Sigmoid colon (tissue), 7 donors: ENCODE measurements around the gene RXRA. TPM values are rescaled to one million over a fixed set of nuclear protein-coding genes. Genes with fewer than 3 reads are reported as not detected.

Source experiments
- DNase-seq: peaks from one replicate; pipeline ENCODE4 v3.0.0-alpha.2; 2019
- H3K27ac ChIP-seq, 4 donors: fragments of 200-600 bp; sonication (generic); one replicate each; pipeline ENCODE4 v1.5.1; 2016 to 2019; ENCODE audit warnings: mild to moderate bottlenecking in 1 of 4
- H3K27me3 ChIP-seq, 3 donors: fragments of 200-600 bp; sonication (generic); one replicate each; pipeline ENCODE4 v1.5.1; 2019; ENCODE audit warnings: mild to moderate bottlenecking in 1 of 3
- H3K36me3 ChIP-seq, 4 donors: fragments of 200-600 bp; sonication (generic); one replicate each; pipeline ENCODE4 v1.5.1; 2016 to 2019
- H3K4me1 ChIP-seq, 4 donors: fragments of 200-600 bp; sonication (generic); one replicate each; pipeline ENCODE4 v1.5.1; 2017 to 2019
- H3K4me3 ChIP-seq, 4 donors: fragments of 200-600 bp; sonication (generic); one replicate each; pipeline ENCODE4 v1.5.1; 2017 to 2019; ENCODE audit warnings: mild to moderate bottlenecking in 2 of 4, moderate library complexity in 1 of 4
- H3K9me3 ChIP-seq, 4 donors: fragments of 200-600 bp in 3 of 4; sonication (generic) in 3 of 4; one replicate each; pipeline versions ENCODE4 v1.5.1 to v1.6.1; 2013 to 2019
- CTCF ChIP-seq, 4 experiments: fragments of 450-650 bp in 3 of 4; fragments of 200-600 bp in 1 of 4; IDR thresholded peaks; one replicate each; pipeline ENCODE4 v1.5.1; 2016 to 2019; ENCODE audit warnings: antibody characterized with exemption in 4 of 4, mild to moderate bottlenecking in 3 of 4, moderate library complexity in 2 of 4
- EP300 ChIP-seq, 4 donors: sonication (generic); formaldehyde crosslinking; IDR thresholded peaks; one replicate each; pipeline ENCODE4 v1.6.1; 2017; ENCODE audit warnings: antibody characterized with exemption in 4 of 4
- POLR2A ChIP-seq, 2 donors: fragments of 450-650 bp; IDR thresholded peaks; one replicate each; pipeline ENCODE4 v1.6.1; 2016; ENCODE audit warnings: antibody characterized with exemption in 2 of 2, mild to moderate bottlenecking in 2 of 2, moderate library complexity in 2 of 2
- POLR2AphosphoS5 ChIP-seq, 4 donors: sonication (generic); formaldehyde crosslinking; IDR thresholded peaks; one replicate each; pipeline ENCODE4 v1.6.1; 2017; ENCODE audit warnings: antibody characterized with exemption in 4 of 4
- WGBS, 2 donors: extraction: QIAGEN DNeasy Blood & Tissue Kit; methylation state at CpG; one replicate each; pipeline ENCODE4 v1.1.7; 2013; 5-methylcytosine and 5-hydroxymethylcytosine counted together
- intact Hi-C: fragments of 100-400 bp; cut with DNase I; formaldehyde crosslinking; loops from one replicate; pipeline ENCODE4 v1.15.1; 2023
- polyA plus RNA-seq, 3 donors: library from polyadenylated mRNA; stranded (reverse); fragments of 200-250 nt; gene quantifications; one replicate each; pipeline ENCODE4 v1.2.3, GENCODE V29; 2013
- total RNA-seq, 4 donors: library from RNA; depleted of rRNA; stranded (reverse); fragments of >200 nt; gene quantifications; one replicate each; pipeline ENCODE4 v1.1.0, GENCODE V29; 2016
- donor health status: healthy with polysubstance abuse.
- donor health status: Bipolar disorder and iron deficiency.
- donor health status: healthy.

RXRA gene
- total and polyA plus RNA-seq, 7 donors = 26.7 to 50.8 (median 35.7) TPM

GRCh38 chr9:134341929-134342745, 15.9 kb downstream of the RXRA start:
- no peak overlapping the region for H3K4me3 ChIP-seq
- intact Hi-C loops = no loop called here
- TF ChIP-seq POLR2A (IDR thresholded peaks at IDR 0.05) (no peak), EP300 (IDR thresholded peaks at IDR 0.05) (no peak), POLR2AphosphoS5 (IDR thresholded peaks at IDR 0.05) (no peak), CTCF (IDR thresholded peaks at IDR 0.05) (no peak)
- 85% methylated on average over 19 of the region's 19 CpGs for WGBS, 2 donors
- DNase-seq = no peak
- H3K4me1 ChIP-seq = peaks cover 2 to 100% (median 97%) of the 10 kb centered on the region in 4 donors
- H3K36me3 ChIP-seq = no peaks in the 10 kb centered on the region
- H3K27ac ChIP-seq = peak overlapping the region; percentile 51 to 66 (median 56)
- H3K9me3 ChIP-seq = no peaks in the 10 kb centered on the region
- no peaks in the 10 kb centered on the region for H3K27me3 ChIP-seq

- intact Hi-C loops = no loop called here
- no peak overlapping the region for H3K4me3 ChIP-seq
- H3K27me3 ChIP-seq = no peaks in the 10 kb centered on the region
- H3K27ac ChIP-seq = peak overlapping the region in 1 of 4 donors; percentile 61
- H3K4me1 ChIP-seq = peaks cover 2 to 100% (median 97%) of the 10 kb centered on the region in 4 donors
- WGBS, 2 donors = 79 to 80% methylated on average over 7 of the region's 7 CpGs
- no peaks in the 10 kb centered on the region for H3K9me3 ChIP-seq
- DNase-seq = no peak
- TF ChIP-seq CTCF (IDR thresholded peaks at IDR 0.05) (no peak), POLR2A (IDR thresholded peaks at IDR 0.05) (no peak), EP300 (IDR thresholded peaks at IDR 0.05) (no peak), POLR2AphosphoS5 (IDR thresholded peaks at IDR 0.05) (no peak)
- H3K36me3 ChIP-seq = no peaks in the 10 kb centered on the region
Measured at GRCh38 chr9:134342746-134343115, 16.5 kb downstream of the RXRA start.

- intact Hi-C loops = no loop called here
- DNase-seq = peak; percentile 81
- Histone ChIP-seq H3K27ac (peak overlapping the region; percentile 9 to 61 (median 49)), H3K36me3 (no peaks in the 10 kb centered on the region), H3K4me1 (peaks cover 2 to 100% (median 97%) of the 10 kb centered on the region in 4 donors), H3K9me3 (no peaks in the 10 kb centered on the region), H3K27me3 (no peaks in the 10 kb centered on the region), H3K4me3 (no peak overlapping the region)
- WGBS, 2 donors = 65 to 68% methylated on average over 16 of the region's 16 CpGs
- TF ChIP-seq POLR2A (IDR thresholded peaks at IDR 0.05) (no peak), EP300 (IDR thresholded peaks at IDR 0.05) (no peak), POLR2AphosphoS5 (IDR thresholded peaks at IDR 0.05) (peak in 2 of 4 donors; percentile 13 to 21)
Measured at GRCh38 chr9:134343637-134344036, 17.4 kb downstream of the RXRA start.

GRCh38 chr9:134344068-134344799, 18.0 kb downstream of the RXRA start:
- DNase-seq = peak; percentile 87
- intact Hi-C loops = no loop called here
- WGBS, 2 donors = 56 to 78% methylated on average over 17 of the region's 17 CpGs
- peak overlapping the region; percentile 9 to 61 (median 49) for H3K27ac ChIP-seq
- H3K4me3 ChIP-seq = no peak overlapping the region
- H3K9me3 ChIP-seq = no peaks in the 10 kb centered on the region
- H3K27me3 ChIP-seq = no peaks in the 10 kb centered on the region
- no peaks in the 10 kb centered on the region for H3K36me3 ChIP-seq
- H3K4me1 ChIP-seq = peaks cover 2 to 100% (median 97%) of the 10 kb centered on the region in 4 donors
- TF ChIP-seq CTCF (IDR thresholded peaks at IDR 0.05) = no peak
- no peak for TF ChIP-seq POLR2A (IDR thresholded peaks at IDR 0.05)
- TF ChIP-seq POLR2AphosphoS5 (IDR thresholded peaks at IDR 0.05) = no peak
- no peak for TF ChIP-seq EP300 (IDR thresholded peaks at IDR 0.05)

GRCh38 chr9:134344800-134345310, 18.6 kb downstream of the RXRA start:
- intact Hi-C loops = no loop called here
- H3K9me3 ChIP-seq = no peaks in the 10 kb centered on the region
- H3K4me1 ChIP-seq = peaks cover 2 to 100% (median 98%) of the 10 kb centered on the region in 4 donors
- DNase-seq = no peak
- no peak for TF ChIP-seq EP300 (IDR thresholded peaks at IDR 0.05)
- no peak for TF ChIP-seq POLR2A (IDR thresholded peaks at IDR 0.05)
- H3K4me3 ChIP-seq = no peak overlapping the region
- peak overlapping the region; percentile 9 to 61 (median 49) for H3K27ac ChIP-seq
- WGBS, 2 donors = 78 to 82% methylated on average over 14 of the region's 14 CpGs
- H3K36me3 ChIP-seq = no peaks in the 10 kb centered on the region
- H3K27me3 ChIP-seq = no peaks in the 10 kb centered on the region
